ENCODE data around the gene PATL2.

- TF ChIP-seq CTCF (IDR thresholded peaks at IDR 0.05; ENCODE audit: low read depth, low read length) = no peak
- TF ChIP-seq POLR2A (IDR thresholded peaks at IDR 0.05; ENCODE audit: extremely low read depth, insufficient read length) = no peak
- no peak for TF ChIP-seq MAX (IDR thresholded peaks at IDR 0.05; ENCODE audit: low read depth, low read length)
Observed at GRCh38 chr15:44727485-44728231, 16.5 kb upstream of the PATL2 start.

All from NB4 (cell line).